Karpas-422 (cell line): ENCODE results near the gene LSAMP. TPM values are rescaled to one million over a fixed set of nuclear protein-coding genes. Genes with fewer than 3 reads are reported as not detected.

Experiments used
- DNase-seq: peaks from one replicate; pipeline ENCODE4 v3.0.0-alpha.2; 2015
- H2AFZ ChIP-seq: fragments of 200-600 bp; sonication (generic); 2 replicates; pipeline ENCODE4 v1.6.1; 2014; ENCODE audit warnings: antibody characterized with exemption, low read length, mixed read lengths
- H3K27ac ChIP-seq: fragments of 200-600 bp; sonication (generic); 2 replicates; pipeline ENCODE4 v1.5.1; 2014; ENCODE audit warnings: mild to moderate bottlenecking, low read length, moderate library complexity
- H3K27me3 ChIP-seq: fragments of 200-600 bp; sonication (generic); 2 replicates; pipeline ENCODE4 v1.6.1; 2014; ENCODE audit warnings: low read length, mixed read lengths
- H3K36me3 ChIP-seq: fragments of 200-600 bp; sonication (generic); 2 replicates; pipeline ENCODE4 v1.6.1; 2014; ENCODE audit warnings: low read length, mixed read lengths; ENCODE audit not compliant: insufficient read depth
- H3K4me1 ChIP-seq: fragments of 200-600 bp; sonication (generic); 2 replicates; pipeline ENCODE4 v1.6.1; 2014; ENCODE audit warnings: mild to moderate bottlenecking, low read length, mixed read lengths
- H3K4me2 ChIP-seq: fragments of 200-600 bp; sonication (generic); 2 replicates; pipeline ENCODE4 v1.6.1; 2014; ENCODE audit warnings: low read length, low read depth, mild to moderate bottlenecking; ENCODE audit not compliant: poor library complexity, severe bottlenecking
- H3K4me3 ChIP-seq: fragments of 200-600 bp; sonication (generic); 2 replicates; pipeline ENCODE4 v1.5.1; 2014; ENCODE audit warnings: mild to moderate bottlenecking, antibody characterized with exemption, low read length, mixed read lengths
- H3K79me2 ChIP-seq: fragments of 200-600 bp; sonication (generic); 2 replicates; pipeline ENCODE4 v1.6.1; 2014; ENCODE audit warnings: mild to moderate bottlenecking, low read length, mixed read lengths
- H3K9ac ChIP-seq: fragments of 200-600 bp; sonication (generic); 2 replicates; pipeline ENCODE4 v1.6.0; 2014; ENCODE audit warnings: low read length
- H3K9me2 ChIP-seq: fragments of 200-600 bp; sonication (generic), shearing (Covaris generic); replicated peaks from 2 replicates; pipeline ENCODE4 v1.6.0; 2014; ENCODE audit warnings: mild to moderate bottlenecking, low read length, moderate library complexity; ENCODE audit not compliant: insufficient read depth
- H3K9me3 ChIP-seq: fragments of 300-700, 200-600 bp; sonication (generic); 2 replicates; pipeline ENCODE4 v1.6.1; 2014; ENCODE audit warnings: low read length, mixed read lengths
- H4K20me1 ChIP-seq: fragments of 200-600 bp; sonication (generic); 2 replicates; pipeline ENCODE4 v1.6.1; 2014; ENCODE audit warnings: mild to moderate bottlenecking, antibody characterized with exemption, low read length, low read depth; ENCODE audit not compliant: insufficient read depth
- total RNA-seq: library from RNA; depleted of rRNA; stranded (reverse); fragments of >200 nt; shearing (Covaris generic); gene quantifications from 2 replicates; pipeline ENCODE4 v1.2.3, GENCODE V29; 2014; ENCODE audit warnings: low replicate concordance

The LSAMP gene
- total RNA-seq, 1 experiment from 2014 or later, result not detected

DNA sequence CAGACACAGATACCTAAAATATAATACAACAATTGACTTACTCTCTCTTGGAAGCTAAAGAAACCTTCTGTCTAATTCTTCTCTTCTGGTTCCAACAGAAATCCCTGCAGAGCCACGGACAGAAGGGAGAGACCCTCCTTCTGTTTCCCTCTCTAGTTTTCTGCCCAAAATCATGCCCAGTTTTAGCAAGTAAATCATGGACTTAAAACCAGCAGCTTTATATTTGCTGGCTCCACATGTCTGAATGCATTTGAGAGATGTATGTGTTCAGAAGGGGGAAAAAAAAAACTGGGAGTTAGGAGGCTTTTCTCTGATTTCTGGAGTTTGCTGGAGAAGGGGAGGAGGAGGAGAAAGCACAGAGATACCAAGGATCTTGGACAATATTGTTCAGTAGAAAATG, 147.1 kb downstream of the LSAMP start:
- Histone ChIP-seq H2AFZ (no peak overlapping the region), H3K27me3 (no peaks in the 10 kb centered on the region), H3K4me3 (no peak overlapping the region), H3K9me3 (no peaks in the 10 kb centered on the region), H3K79me2 (no peaks in the 10 kb centered on the region), H3K36me3 (no peaks in the 10 kb centered on the region), H3K4me2 (no peak overlapping the region), H3K9me2 (no peaks in the 10 kb centered on the region), H3K27ac (no peak overlapping the region), H3K9ac (no peak overlapping the region), H4K20me1 (no peaks in the 10 kb centered on the region), H3K4me1 (no peaks in the 10 kb centered on the region)
- no peak for DNase-seq

GRCh38 chr3:116291141-116291540, 154.1 kb downstream of the LSAMP start:
- Histone ChIP-seq H3K4me1 (no peaks in the 10 kb centered on the region), H3K9me2 (no peaks in the 10 kb centered on the region), H3K27ac (no peak overlapping the region), H3K9me3 (no peaks in the 10 kb centered on the region), H3K27me3 (no peaks in the 10 kb centered on the region), H3K4me3 (no peak overlapping the region), H3K79me2 (no peaks in the 10 kb centered on the region), H3K36me3 (no peaks in the 10 kb centered on the region), H2AFZ (no peak overlapping the region), H4K20me1 (no peaks in the 10 kb centered on the region), H3K4me2 (no peak overlapping the region), H3K9ac (no peak overlapping the region)
- DNase-seq, result no peak

- H3K27me3 ChIP-seq, result no peaks in the 10 kb centered on the region
- no peaks in the 10 kb centered on the region for H4K20me1 ChIP-seq
- H3K79me2 ChIP-seq, result no peaks in the 10 kb centered on the region
- H3K9ac ChIP-seq, result no peak overlapping the region
- H3K9me3 ChIP-seq, result no peaks in the 10 kb centered on the region
- no peaks in the 10 kb centered on the region for H3K9me2 ChIP-seq
- DNase-seq, result no peak
- no peak overlapping the region for H2AFZ ChIP-seq
- no peak overlapping the region for H3K27ac ChIP-seq
- H3K4me3 ChIP-seq, result no peak overlapping the region
- no peaks in the 10 kb centered on the region for H3K36me3 ChIP-seq
- H3K4me1 ChIP-seq, result no peaks in the 10 kb centered on the region
- no peak overlapping the region for H3K4me2 ChIP-seq
Observed at GRCh38 chr3:116288485-116288884, 156.8 kb downstream of the LSAMP start.

GRCh38 chr3:116285781-116286421, 159.4 kb downstream of the LSAMP start:
- Histone ChIP-seq H3K9ac (no peak overlapping the region), H3K79me2 (no peaks in the 10 kb centered on the region), H2AFZ (no peak overlapping the region)

GRCh38 chr3:116281313-116282143, 163.8 kb downstream of the LSAMP start:
- Histone ChIP-seq H3K36me3 (no peaks in the 10 kb centered on the region), H2AFZ (no peak overlapping the region), H3K9me2 (no peaks in the 10 kb centered on the region), H3K27ac (no peak overlapping the region), H3K9me3 (no peaks in the 10 kb centered on the region), H3K4me1 (no peaks in the 10 kb centered on the region), H3K9ac (no peak overlapping the region), H4K20me1 (no peaks in the 10 kb centered on the region), H3K4me2 (no peak overlapping the region), H3K27me3 (no peaks in the 10 kb centered on the region), H3K4me3 (no peak overlapping the region), H3K79me2 (no peaks in the 10 kb centered on the region)
- no peak for DNase-seq

More at GRCh38 chr3:116285781-116286421, 159.4 kb downstream of the LSAMP start:
- H3K4me3 ChIP-seq, result no peak overlapping the region
- H3K27me3 ChIP-seq, result no peaks in the 10 kb centered on the region
- no peaks in the 10 kb centered on the region for H3K9me2 ChIP-seq
- no peaks in the 10 kb centered on the region for H4K20me1 ChIP-seq
- no peak overlapping the region for H3K4me2 ChIP-seq
- no peaks in the 10 kb centered on the region for H3K4me1 ChIP-seq
- no peaks in the 10 kb centered on the region for H3K36me3 ChIP-seq
- H3K9me3 ChIP-seq, result no peaks in the 10 kb centered on the region
- H3K27ac ChIP-seq, result no peak overlapping the region
- DNase-seq, result no peak

GRCh38 chr3:116280130-116280740, 165.1 kb downstream of the LSAMP start:
- Histone ChIP-seq H3K4me1 (no peaks in the 10 kb centered on the region), H3K36me3 (no peaks in the 10 kb centered on the region), H3K4me2 (no peak overlapping the region), H4K20me1 (no peaks in the 10 kb centered on the region), H3K27me3 (no peaks in the 10 kb centered on the region), H3K9ac (no peak overlapping the region), H3K79me2 (no peaks in the 10 kb centered on the region), H3K9me2 (no peaks in the 10 kb centered on the region), H3K4me3 (no peak overlapping the region), H3K27ac (no peak overlapping the region), H2AFZ (no peak overlapping the region), H3K9me3 (no peaks in the 10 kb centered on the region)
- DNase-seq, result no peak

- no peak overlapping the region for H2AFZ ChIP-seq
- no peaks in the 10 kb centered on the region for H3K4me1 ChIP-seq
- no peaks in the 10 kb centered on the region for H3K79me2 ChIP-seq
- H3K27me3 ChIP-seq, result no peaks in the 10 kb centered on the region
- no peak overlapping the region for H3K27ac ChIP-seq
- no peak for DNase-seq
- H3K4me3 ChIP-seq, result no peak overlapping the region
- H3K4me2 ChIP-seq, result no peak overlapping the region
- no peaks in the 10 kb centered on the region for H4K20me1 ChIP-seq
- H3K9ac ChIP-seq, result no peak overlapping the region
- no peaks in the 10 kb centered on the region for H3K36me3 ChIP-seq
- no peaks in the 10 kb centered on the region for H3K9me3 ChIP-seq
- no peaks in the 10 kb centered on the region for H3K9me2 ChIP-seq
Observed at GRCh38 chr3:116276675-116277074, 168.6 kb downstream of the LSAMP start.

GRCh38 chr3:116270056-116270455, 175.2 kb downstream of the LSAMP start:
- Histone ChIP-seq H3K27ac (no peak overlapping the region), H4K20me1 (no peaks in the 10 kb centered on the region), H3K27me3 (no peaks in the 10 kb centered on the region), H3K4me3 (no peak overlapping the region), H3K4me2 (no peak overlapping the region), H3K9me2 (no peaks in the 10 kb centered on the region), H3K9ac (no peak overlapping the region), H3K79me2 (no peaks in the 10 kb centered on the region), H3K4me1 (no peaks in the 10 kb centered on the region), H3K9me3 (no peaks in the 10 kb centered on the region), H2AFZ (no peak overlapping the region), H3K36me3 (no peaks in the 10 kb centered on the region)
- no peak for DNase-seq
